CD14-positive monocyte (primary cell): ENCODE data around the gene PASD1. TPM values are rescaled to one million over a fixed set of nuclear protein-coding genes. Genes with fewer than 3 reads are reported as not detected.

Experiments
- DNase-seq, 3 donors: peaks; one replicate each; pipeline ENCODE4 v3.0.0-alpha.2; 2011 to 2022
- H2AFZ ChIP-seq: 2 replicates; pipeline ENCODE4 v1.6.0; 2012; ENCODE audit warnings: mild to moderate bottlenecking, low read depth, low read length, inconsistent platforms; ENCODE audit not compliant: insufficient read depth, poor library complexity, severe bottlenecking
- H3K27ac ChIP-seq, 2 donors: 1 replicate in 1 of 2; 2 replicates in 1 of 2; pipeline ENCODE4 v1.5.1; 2012 to 2013; ENCODE audit warnings: low read length in 2 of 2, control low read depth in 1 of 2, inconsistent platforms in 1 of 2, low read depth in 1 of 2, mild to moderate bottlenecking in 1 of 2
- H3K27me3 ChIP-seq, 2 donors: one replicate each; pipeline versions ENCODE4 v1.6.0 to v1.6.1; 2011 to 2013; ENCODE audit warnings: low read length in 2 of 2; ENCODE audit not compliant: control insufficient read depth in 2 of 2, insufficient read depth in 2 of 2
- H3K36me3 ChIP-seq, 2 donors: replicated peaks in 1 of 2; 1 replicate in 1 of 2; 2 replicates in 1 of 2; pipeline versions ENCODE4 v1.5.1 to v1.6.1; 2012 to 2013; ENCODE audit warnings: low read length in 2 of 2, control low read depth in 1 of 2, inconsistent platforms in 1 of 2, mild to moderate bottlenecking in 1 of 2; ENCODE audit not compliant: insufficient read depth in 2 of 2, control insufficient read depth in 1 of 2
- H3K4me1 ChIP-seq, 2 donors: 1 replicate in 1 of 2; 2 replicates in 1 of 2; pipeline versions ENCODE4 v1.5.1 to v1.6.1; 2012 to 2013; ENCODE audit warnings: low read length in 2 of 2, control low read depth in 1 of 2, inconsistent platforms in 1 of 2, mild to moderate bottlenecking in 1 of 2, moderate library complexity in 1 of 2; ENCODE audit not compliant: insufficient read depth in 2 of 2, control insufficient read depth in 1 of 2
- H3K4me2 ChIP-seq: replicated peaks from 2 replicates; pipeline ENCODE3; 2012; ENCODE audit warnings: low read length, moderate library complexity, mild to moderate bottlenecking; ENCODE audit not compliant: poor library complexity, severe bottlenecking; ENCODE audit errors: extremely low read depth
- H3K4me3 ChIP-seq, 3 experiments: fragments of 200-600 bp in 1 of 3; sonication (generic) in 1 of 3; replicated peaks in 1 of 3; 1 replicate in 2 of 3; 2 replicates in 1 of 3; pipeline ENCODE4 v1.5.1; 2011 to 2013; ENCODE audit warnings: low read length in 3 of 3, mild to moderate bottlenecking in 3 of 3, control low read depth in 2 of 3, low read depth in 2 of 3, inconsistent platforms in 1 of 3, moderate library complexity in 1 of 3
- H3K79me2 ChIP-seq: 2 replicates; pipeline ENCODE4 v1.6.0; 2012; ENCODE audit warnings: mild to moderate bottlenecking, control low read depth, inconsistent platforms, low read length, moderate library complexity; ENCODE audit not compliant: insufficient read depth
- H3K9ac ChIP-seq: 2 replicates; pipeline ENCODE4 v1.6.0; 2017; ENCODE audit warnings: low read length, mild to moderate bottlenecking; ENCODE audit not compliant: insufficient read depth, poor library complexity, severe bottlenecking
- H3K9me3 ChIP-seq, 2 donors: replicated peaks in 1 of 2; 1 replicate in 1 of 2; 2 replicates in 1 of 2; pipeline versions ENCODE4 v1.5.1 to v1.6.1; 2012 to 2013; ENCODE audit warnings: low read length in 2 of 2, control low read depth in 1 of 2; ENCODE audit not compliant: control insufficient read depth in 1 of 2, insufficient read depth in 1 of 2
- H4K20me1 ChIP-seq: 2 replicates; pipeline ENCODE4 v1.6.0; 2012; ENCODE audit warnings: mild to moderate bottlenecking, low read length, control low read depth, moderate library complexity; ENCODE audit not compliant: insufficient read depth
- H3K27ac Mint-ChIP-seq, 7 donors: one replicate each; pipeline ENCODE4 v1.8.0; 2020; ENCODE audit warnings: mild to moderate bottlenecking in 7 of 7, mixed read lengths in 7 of 7, moderate library complexity in 6 of 7, inconsistent platforms in 2 of 7
- H3K27me3 Mint-ChIP-seq, 3 donors: one replicate each; pipeline ENCODE4 v1.8.0; 2021 to 2022; ENCODE audit warnings: low read depth in 3 of 3, mild to moderate bottlenecking in 3 of 3, mixed read lengths in 3 of 3, moderate library complexity in 3 of 3, inconsistent platforms in 1 of 3
- H3K36me3 Mint-ChIP-seq, 2 donors: one replicate each; pipeline ENCODE4 v1.8.0; 2020; ENCODE audit warnings: mixed read lengths in 2 of 2, inconsistent platforms in 1 of 2, mild to moderate bottlenecking in 1 of 2
- H3K4me1 Mint-ChIP-seq: one replicate; pipeline ENCODE4 v1.8.0; 2020; ENCODE audit warnings: mild to moderate bottlenecking, mixed read lengths
- H3K4me3 Mint-ChIP-seq, 2 donors: one replicate each; pipeline ENCODE4 v1.8.0; 2020; ENCODE audit warnings: mild to moderate bottlenecking in 2 of 2, mixed read lengths in 2 of 2, moderate library complexity in 1 of 2
- H3K9me3 Mint-ChIP-seq, 7 donors: one replicate each; pipeline ENCODE4 v1.8.0; 2020 to 2022; ENCODE audit warnings: mixed read lengths in 7 of 7, mild to moderate bottlenecking in 6 of 7, moderate library complexity in 6 of 7, inconsistent platforms in 2 of 7
- WGBS: methylation state at CpG from one replicate; pipeline ENCODE4 v1.1.5; 2013; ENCODE audit warnings: missing lambda C conversion rate; ENCODE audit not compliant: insufficient coverage; 5-methylcytosine and 5-hydroxymethylcytosine counted together
- intact Hi-C, 2 donors: fragments of 100-400 bp; cut with micrococcal nuclease; formaldehyde crosslinking; loops; one replicate each; pipeline versions ENCODE4 v1.15.0 to v1.15.1; 2023
- polyA minus RNA-seq: library from RNA; depleted of rRNA, polyadenylated mRNA; stranded (reverse); fragments of >200 nt; gene quantifications from 2 replicates; pipeline ENCODE4 v1.2.3, GENCODE V29; 2012
- polyA plus RNA-seq, 3 donors: library from polyadenylated mRNA; depleted of rRNA in 1 of 3; unstranded in 2 of 3; stranded (reverse) in 1 of 3; fragments of 300-500 nt in 2 of 3; fragments of >200 nt in 1 of 3; fragmentation: Illumina TruSeq in 2 of 3; gene quantifications; 1 replicate in 2 of 3; 2 replicates in 1 of 3; pipeline ENCODE4 v1.2.3, GENCODE V29; 2012 to 2021
- total RNA-seq, 12 experiments: library from RNA in 1 of 12; stranded (reverse) in 1 of 12; fragments of 120-200 nt in 1 of 12; gene quantifications; one replicate each; pipeline ENCODE4 v1.2.4 and lab custom pipeline; 2013 to 2026; ENCODE audit warnings: mixed read lengths in 6 of 12, inconsistent platforms in 1 of 12
- TF ChIP-seq, protein P1 (sequence below): fragments of 200-600 bp; IDR thresholded peaks from one replicate; pipeline ENCODE4 v1.8.0; 2022; ENCODE audit warnings: antibody characterized with exemption, mild to moderate bottlenecking

Gene PASD1, protein sequence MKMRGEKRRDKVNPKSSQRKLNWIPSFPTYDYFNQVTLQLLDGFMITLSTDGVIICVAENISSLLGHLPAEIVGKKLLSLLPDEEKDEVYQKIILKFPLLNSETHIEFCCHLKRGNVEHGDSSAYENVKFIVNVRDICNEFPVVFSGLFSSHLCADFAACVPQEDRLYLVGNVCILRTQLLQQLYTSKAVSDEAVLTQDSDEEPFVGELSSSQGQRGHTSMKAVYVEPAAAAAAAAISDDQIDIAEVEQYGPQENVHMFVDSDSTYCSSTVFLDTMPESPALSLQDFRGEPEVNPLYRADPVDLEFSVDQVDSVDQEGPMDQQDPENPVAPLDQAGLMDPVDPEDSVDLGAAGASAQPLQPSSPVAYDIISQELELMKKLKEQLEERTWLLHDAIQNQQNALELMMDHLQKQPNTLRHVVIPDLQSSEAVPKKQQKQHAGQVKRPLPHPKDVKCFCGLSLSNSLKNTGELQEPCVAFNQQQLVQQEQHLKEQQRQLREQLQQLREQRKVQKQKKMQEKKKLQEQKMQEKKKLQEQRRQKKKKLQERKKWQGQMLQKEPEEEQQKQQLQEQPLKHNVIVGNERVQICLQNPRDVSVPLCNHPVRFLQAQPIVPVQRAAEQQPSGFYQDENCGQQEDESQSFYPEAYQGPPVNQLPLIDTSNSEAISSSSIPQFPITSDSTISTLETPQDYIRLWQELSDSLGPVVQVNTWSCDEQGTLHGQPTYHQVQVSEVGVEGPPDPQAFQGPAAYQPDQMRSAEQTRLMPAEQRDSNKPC
- not detected for total RNA-seq (2013)
- not detected for polyA plus RNA-seq
- polyA minus RNA-seq, result not detected in 2 replicates
- 0 to 0.58 (median 0) reads per million in 11 experiments for total RNA-seq (lab: John Stamatoyannopoulos, UW)

DNA sequence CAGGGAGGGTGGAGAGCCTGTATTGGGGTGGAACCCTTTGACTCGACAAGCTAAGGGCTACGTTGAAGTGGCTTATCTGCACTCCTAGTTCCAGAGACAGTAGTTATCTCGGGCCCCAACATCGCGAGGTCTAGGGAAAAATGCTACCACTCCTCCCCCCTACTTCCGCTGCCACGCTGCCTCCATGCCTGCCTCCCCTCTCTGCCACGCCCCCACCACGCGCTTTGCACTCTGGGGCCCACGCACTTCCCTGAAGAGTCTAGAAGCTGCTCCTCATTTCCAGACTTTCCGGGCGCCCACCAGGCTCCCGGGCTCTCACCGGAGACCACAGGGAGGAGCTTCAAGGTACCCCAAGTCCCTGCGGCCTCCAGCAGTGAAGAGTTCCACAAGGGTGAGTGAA lies at the start of gene PASD1:
Gene PASD1, plus strand, starts transcription at position 227 of the 400 bp plus-strand sequence. CDS start 37,879 bp downstream, outside the sequence.
- Mint-ChIP-seq H3K4me1 (no peaks in the 10 kb centered on the region), H3K9me3 (peaks cover 6 to 32% (median 17%) of the 10 kb centered on the region in 7 donors), H3K36me3 (no peaks in the 10 kb centered on the region), H3K27me3 (peaks cover 0 to 3% (median 2%) of the 10 kb centered on the region in 3 donors), H3K27ac (peak within 1 kb of the TSS in 1 of 7 donors; percentile 41), H3K4me3 (no peak within 1 kb of the TSS)
- TF ChIP-seq, protein P1, sequence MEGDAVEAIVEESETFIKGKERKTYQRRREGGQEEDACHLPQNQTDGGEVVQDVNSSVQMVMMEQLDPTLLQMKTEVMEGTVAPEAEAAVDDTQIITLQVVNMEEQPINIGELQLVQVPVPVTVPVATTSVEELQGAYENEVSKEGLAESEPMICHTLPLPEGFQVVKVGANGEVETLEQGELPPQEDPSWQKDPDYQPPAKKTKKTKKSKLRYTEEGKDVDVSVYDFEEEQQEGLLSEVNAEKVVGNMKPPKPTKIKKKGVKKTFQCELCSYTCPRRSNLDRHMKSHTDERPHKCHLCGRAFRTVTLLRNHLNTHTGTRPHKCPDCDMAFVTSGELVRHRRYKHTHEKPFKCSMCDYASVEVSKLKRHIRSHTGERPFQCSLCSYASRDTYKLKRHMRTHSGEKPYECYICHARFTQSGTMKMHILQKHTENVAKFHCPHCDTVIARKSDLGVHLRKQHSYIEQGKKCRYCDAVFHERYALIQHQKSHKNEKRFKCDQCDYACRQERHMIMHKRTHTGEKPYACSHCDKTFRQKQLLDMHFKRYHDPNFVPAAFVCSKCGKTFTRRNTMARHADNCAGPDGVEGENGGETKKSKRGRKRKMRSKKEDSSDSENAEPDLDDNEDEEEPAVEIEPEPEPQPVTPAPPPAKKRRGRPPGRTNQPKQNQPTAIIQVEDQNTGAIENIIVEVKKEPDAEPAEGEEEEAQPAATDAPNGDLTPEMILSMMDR, result no peak
- WGBS, result 100% methylated on average over 8 of the region's 16 CpGs
- H3K4me2 ChIP-seq, result no peak within 1 kb of the TSS
- DNase-seq, result no peak
- no peaks in the 10 kb centered on the region for H3K36me3 ChIP-seq
- no peak within 1 kb of the TSS for H3K27ac ChIP-seq
- H4K20me1 ChIP-seq, result no peaks in the 10 kb centered on the region
- H3K9me3 ChIP-seq, result peaks cover 10 to 12% of the 10 kb centered on the region in 2 donors
- no peak within 1 kb of the TSS for H3K4me3 ChIP-seq
- no peaks in the 10 kb centered on the region for H3K4me1 ChIP-seq
- intact Hi-C loops, result no loop called here
- no peaks in the 10 kb centered on the region for H3K79me2 ChIP-seq
- no peak within 1 kb of the TSS for H2AFZ ChIP-seq
- H3K27me3 ChIP-seq, result no peaks in the 10 kb centered on the region
- no peak within 1 kb of the TSS for H3K9ac ChIP-seq

GRCh38 chrX:151515237-151515636 lies 48.2 kb upstream of the PASD1 start:
- TF ChIP-seq, protein P1, result no peak
- Mint-ChIP-seq H3K27ac (no peak overlapping the region), H3K36me3 (no peaks in the 10 kb centered on the region), H3K4me1 (no peaks in the 10 kb centered on the region), H3K9me3 (peaks cover 0 to 6% (median 0%) of the 10 kb centered on the region in 7 donors), H3K27me3 (peaks cover 0 to 7% (median 3%) of the 10 kb centered on the region in 3 donors), H3K4me3 (no peak overlapping the region)
- Histone ChIP-seq H3K4me1 (no peaks in the 10 kb centered on the region), H3K36me3 (no peaks in the 10 kb centered on the region), H3K9ac (no peak overlapping the region), H3K79me2 (no peaks in the 10 kb centered on the region), H2AFZ (no peak overlapping the region), H4K20me1 (no peaks in the 10 kb centered on the region), H3K9me3 (no peaks in the 10 kb centered on the region), H3K27me3 (no peaks in the 10 kb centered on the region), H3K4me2 (no peak overlapping the region), H3K27ac (no peak overlapping the region), H3K4me3 (no peak overlapping the region)
- no CpG with 5 or more reads among the region's 2 CpGs for WGBS
- intact Hi-C loops, result no loop called here
- no peak for DNase-seq
